Measurements from ENCODE around the gene ATP8A2. TPM values are rescaled to one million over a fixed set of nuclear protein-coding genes. Genes with fewer than 3 reads are reported as not detected.
A peak's percentile ranks its signal among the peaks of the same experiment; 100 is the strongest.

The ATP8A2 gene
- total RNA-seq, 1 experiment from 2014 or later: 5.2 TPM

- CTCF ChIA-PET: interaction anchor here (0.6 to 3.1 kb wide), 14 partner anchors 9 to 596 kb away, joined by 3 to 35 read pairs (median 5); partner anchors contain the start of gene SHISA2
- H3K9me3 Mint-ChIP-seq: peaks cover 15% of the 10 kb centered on the region
- H3K4me1 Mint-ChIP-seq: peaks cover 17% of the 10 kb centered on the region
- POLR2A ChIA-PET: no interaction called here
- TF ChIP-seq CREB1 (CRISPR knock-in tag; IDR thresholded peaks at IDR 0.05) (no peak), ATF6 (CRISPR knock-in tag; IDR thresholded peaks at IDR 0.05) (no peak), SP1 (CRISPR knock-in tag; conservative IDR thresholded peaks at IDR 0.05) (no peak), TP53 (CRISPR knock-in tag; IDR thresholded peaks at IDR 0.05) (no peak), SMAD4 (CRISPR knock-in tag; IDR thresholded peaks at IDR 0.05) (no peak), E2F1 (CRISPR knock-in tag; IDR thresholded peaks at IDR 0.05) (no peak), ZBTB43 (CRISPR knock-in tag; IDR thresholded peaks at IDR 0.05) (no peak), MLX (CRISPR knock-in tag; IDR thresholded peaks at IDR 0.05) (no peak), ZNF317 (CRISPR knock-in tag; IDR thresholded peaks at IDR 0.05; ENCODE audit: borderline replicate concordance, low read depth) (no peak), PRDM15 (CRISPR knock-in tag; IDR thresholded peaks at IDR 0.05) (no peak), JAZF1 (CRISPR knock-in tag; IDR thresholded peaks at IDR 0.05) (no peak), JUN (CRISPR knock-in tag; IDR thresholded peaks at IDR 0.05) (no peak)
- no peak for DNase-seq (ENCODE audit: low spot score)
- no peak overlapping the region for H3K4me3 Mint-ChIP-seq
- no peaks in the 10 kb centered on the region for H3K27me3 Mint-ChIP-seq (ENCODE audit: low read depth)
- no peak overlapping the region for H3K27ac Mint-ChIP-seq
- peaks cover 14% of the 10 kb centered on the region for H3K36me3 Mint-ChIP-seq
- ATAC-seq: no peak
Observed at GRCh38 chr13:26036383-26036782, 664.6 kb downstream of the ATP8A2 start.

GRCh38 chr13:26037302-26037701, 665.5 kb downstream of the ATP8A2 start:
- DNase-seq (ENCODE audit: low spot score): peak; percentile 87
- H3K4me3 Mint-ChIP-seq: no peak overlapping the region
- peaks cover 7% of the 10 kb centered on the region for H3K9me3 Mint-ChIP-seq

More at GRCh38 chr13:26037302-26037701, 665.5 kb downstream of the ATP8A2 start:
- peak; percentile 99 for ATAC-seq
- POLR2A ChIA-PET: interaction anchor here (1.0 kb wide), 1 partner anchor 14 kb away, joined by 7 read pairs; no protein-coding TSS in a partner anchor
- H3K27me3 Mint-ChIP-seq (ENCODE audit: low read depth): no peaks in the 10 kb centered on the region
- CTCF ChIA-PET: interaction anchor here (0.5 to 3.1 kb wide), 31 partner anchors 10 to 1107 kb away, joined by 3 to 35 read pairs (median 4); partner anchors contain the start of gene SHISA2
- H3K4me1 Mint-ChIP-seq: peaks cover 13% of the 10 kb centered on the region
- H3K36me3 Mint-ChIP-seq: peaks cover 7% of the 10 kb centered on the region
- TF ChIP-seq CTCF (IDR thresholded peaks at IDR 0.05) (peak; percentile 90), NFATC4 (CRISPR knock-in tag; IDR thresholded peaks at IDR 0.05) (no peak)
- H3K27ac Mint-ChIP-seq: no peak overlapping the region

Data from WTC11 (cell line).